ENCODE measurements around the gene LRRC28.

The LRRC28 gene

GRCh38 chr15:99369196-99369595 lies 117.9 kb downstream of the LRRC28 start:
- Histone ChIP-seq H3K4me1 (no peaks in the 10 kb centered on the region), H3K9me3 (no peaks in the 10 kb centered on the region), H3K27me3 (no peaks in the 10 kb centered on the region), H3K4me3 (ENCODE audit: low read depth, low read length) (no peak overlapping the region), H3K36me3 (no peaks in the 10 kb centered on the region; the same call in 1 of the 2 replicates)
- DNase-seq: no peak
- TF ChIP-seq CTCF (IDR thresholded peaks at IDR 0.05; ENCODE audit: low read depth, low read length): no peak

- TF ChIP-seq CTCF (IDR thresholded peaks at IDR 0.05; ENCODE audit: low read depth, low read length): no peak
- no peak overlapping the region for H3K4me3 ChIP-seq (ENCODE audit: low read depth, low read length)
- H3K4me1 ChIP-seq: no peaks in the 10 kb centered on the region
- no peak for DNase-seq
- no peaks in the 10 kb centered on the region for H3K27me3 ChIP-seq
- no peaks in the 10 kb centered on the region; the same call in 1 of the 2 replicates for H3K36me3 ChIP-seq
- H3K9me3 ChIP-seq: no peaks in the 10 kb centered on the region; the same call in 1 of the 2 replicates
Observed at GRCh38 chr15:99371180-99372103, 120.2 kb downstream of the LRRC28 start.

GRCh38 chr15:99385005-99385669 lies 133.9 kb downstream of the LRRC28 start:
- no peak for DNase-seq
- TF ChIP-seq CTCF (IDR thresholded peaks at IDR 0.05; ENCODE audit: low read depth, low read length): peak; percentile 20
- H3K36me3 ChIP-seq: no peaks in the 10 kb centered on the region; the same call in 1 of the 2 replicates
- no peaks in the 10 kb centered on the region for H3K9me3 ChIP-seq
- H3K4me1 ChIP-seq: no peaks in the 10 kb centered on the region; the same call in 1 of the 2 replicates
- H3K27me3 ChIP-seq: no peaks in the 10 kb centered on the region
- no peak overlapping the region for H3K4me3 ChIP-seq (ENCODE audit: low read depth, low read length)

- H3K4me1 ChIP-seq: no peaks in the 10 kb centered on the region; the same call in 1 of the 2 replicates
- no peaks in the 10 kb centered on the region for H3K9me3 ChIP-seq
- H3K4me3 ChIP-seq (ENCODE audit: low read depth, low read length): no peak overlapping the region
- no peaks in the 10 kb centered on the region for H3K27me3 ChIP-seq
- DNase-seq: no peak
- H3K36me3 ChIP-seq: no peaks in the 10 kb centered on the region; the same call in 1 of the 2 replicates
- no peak for TF ChIP-seq CTCF (IDR thresholded peaks at IDR 0.05; ENCODE audit: low read depth, low read length)
Observed at GRCh38 chr15:99385865-99386264, 134.6 kb downstream of the LRRC28 start.

- H3K4me3 ChIP-seq (ENCODE audit: low read depth, low read length): no peak overlapping the region
- no peak for TF ChIP-seq CTCF (IDR thresholded peaks at IDR 0.05; ENCODE audit: low read depth, low read length)
- no peaks in the 10 kb centered on the region; the same call in 1 of the 2 replicates for H3K36me3 ChIP-seq
- DNase-seq: no peak
- no peaks in the 10 kb centered on the region for H3K9me3 ChIP-seq
- no peaks in the 10 kb centered on the region for H3K27me3 ChIP-seq
- H3K4me1 ChIP-seq: no peaks in the 10 kb centered on the region; the same call in 1 of the 2 replicates
Observed at GRCh38 chr15:99386391-99386790, 135.1 kb downstream of the LRRC28 start.
